ENCODE data around the gene TP63. TPM values are rescaled to one million over a fixed set of nuclear protein-coding genes. Genes with fewer than 3 reads are reported as not detected.

The TP63 gene
- total RNA-seq, 1 experiment from 2014 or later, result 3.6 TPM

DNA sequence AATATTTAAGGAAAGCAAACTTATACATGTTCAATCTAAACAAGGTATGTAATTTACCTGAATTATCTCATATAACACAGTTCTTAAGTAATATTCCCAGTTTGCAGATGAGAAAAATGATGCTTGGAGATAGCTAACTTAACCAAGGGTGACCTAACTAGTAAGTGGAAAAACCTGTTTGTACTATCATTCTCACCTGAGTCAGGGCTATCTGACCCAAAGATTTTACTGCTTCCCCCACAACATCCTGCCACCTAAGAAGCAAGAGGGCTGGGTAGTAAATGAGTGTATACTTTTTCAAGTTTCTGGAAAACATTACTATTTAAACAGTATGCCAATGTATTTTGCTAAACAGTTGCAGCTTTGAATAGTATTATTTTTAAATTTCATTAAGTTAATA, 10.6 kb downstream of the TP63 start:
- no TSS peak for BruUV-seq (replicated peaks)
- Histone ChIP-seq H3K4me2 (no peak overlapping the region), H3K27ac (no peak overlapping the region), H3K36me3 (ENCODE audit: low read depth) (no peaks in the 10 kb centered on the region), H3F3A (ENCODE audit: insufficient read depth, low read depth) (peaks cover 6% of the 10 kb centered on the region; the same call in 1 of the 2 replicates), H3K4me3 (no peak overlapping the region), H2AFZ (no peak overlapping the region), H3K79me2 (ENCODE audit: low read depth) (no peaks in the 10 kb centered on the region), H3K9me3 (ENCODE audit: insufficient read depth, low read depth) (peaks cover 24% of the 10 kb centered on the region; the same call in 1 of the 2 replicates), H3K9me2 (ENCODE audit: insufficient read depth) (no peaks in the 10 kb centered on the region), H3K27me3 (ENCODE audit: insufficient read depth, low read depth) (no peaks in the 10 kb centered on the region), H4K20me1 (ENCODE audit: insufficient read depth) (no peaks in the 10 kb centered on the region), H3K4me1 (replicated peaks; ENCODE audit: insufficient read depth) (peaks cover 17% of the 10 kb centered on the region)
- TF ChIP-seq, protein P1, sequence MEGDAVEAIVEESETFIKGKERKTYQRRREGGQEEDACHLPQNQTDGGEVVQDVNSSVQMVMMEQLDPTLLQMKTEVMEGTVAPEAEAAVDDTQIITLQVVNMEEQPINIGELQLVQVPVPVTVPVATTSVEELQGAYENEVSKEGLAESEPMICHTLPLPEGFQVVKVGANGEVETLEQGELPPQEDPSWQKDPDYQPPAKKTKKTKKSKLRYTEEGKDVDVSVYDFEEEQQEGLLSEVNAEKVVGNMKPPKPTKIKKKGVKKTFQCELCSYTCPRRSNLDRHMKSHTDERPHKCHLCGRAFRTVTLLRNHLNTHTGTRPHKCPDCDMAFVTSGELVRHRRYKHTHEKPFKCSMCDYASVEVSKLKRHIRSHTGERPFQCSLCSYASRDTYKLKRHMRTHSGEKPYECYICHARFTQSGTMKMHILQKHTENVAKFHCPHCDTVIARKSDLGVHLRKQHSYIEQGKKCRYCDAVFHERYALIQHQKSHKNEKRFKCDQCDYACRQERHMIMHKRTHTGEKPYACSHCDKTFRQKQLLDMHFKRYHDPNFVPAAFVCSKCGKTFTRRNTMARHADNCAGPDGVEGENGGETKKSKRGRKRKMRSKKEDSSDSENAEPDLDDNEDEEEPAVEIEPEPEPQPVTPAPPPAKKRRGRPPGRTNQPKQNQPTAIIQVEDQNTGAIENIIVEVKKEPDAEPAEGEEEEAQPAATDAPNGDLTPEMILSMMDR (conservative IDR thresholded peaks at IDR 0.05), result no peak
- TF ChIP-seq EZH2 (IDR thresholded peaks at IDR 0.05; ENCODE audit: low read depth), result no peak
- CTCF ChIA-PET, result no interaction called here
- POLR2A ChIA-PET (ENCODE audit: unreplicated experiment), result no interaction called here
- intact Hi-C loops (cut with micrococcal nuclease; ENCODE audit: unreplicated experiment), result no loop called here
- DNase-seq, result peak in 1 of 2 experiments; percentile 69

DNA sequence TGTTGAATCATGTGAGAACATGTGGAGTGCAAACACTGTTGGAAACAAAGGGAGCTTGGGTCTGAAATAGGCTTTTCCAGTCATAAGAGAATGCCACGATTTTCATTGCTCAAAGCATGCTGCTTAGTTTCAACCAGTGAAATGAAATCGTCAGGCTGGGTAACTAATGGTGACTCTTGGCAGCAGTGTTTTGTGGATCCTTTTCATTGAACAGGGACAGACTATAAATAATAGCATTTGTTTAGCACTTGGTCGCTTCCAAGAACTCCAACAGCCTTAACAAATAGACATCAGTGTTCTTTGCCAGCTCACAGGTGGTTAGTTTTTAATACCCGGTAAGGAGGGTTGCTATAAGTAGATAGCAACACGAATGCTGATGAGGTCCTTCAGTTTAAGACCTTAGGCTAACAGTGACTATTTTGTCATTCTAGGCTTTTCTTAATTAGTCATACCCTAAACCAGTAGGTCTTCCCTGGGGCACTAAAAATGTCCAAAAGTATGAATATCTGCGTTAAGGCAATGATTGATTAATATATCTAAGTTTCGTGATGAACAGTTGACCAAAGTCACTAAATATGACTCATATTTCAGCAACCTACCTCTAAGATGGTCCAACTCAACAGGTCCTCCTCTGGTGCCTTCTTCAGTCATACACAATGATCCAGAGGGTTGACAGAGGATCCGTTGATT, 15.8 kb downstream of the TP63 start:
- Histone ChIP-seq H3K9me3 (ENCODE audit: insufficient read depth, low read depth) (peaks cover 13% of the 10 kb centered on the region; the same call in 1 of the 2 replicates), H3F3A (ENCODE audit: insufficient read depth, low read depth) (peaks cover 1% of the 10 kb centered on the region; the same call in 1 of the 2 replicates), H3K36me3 (ENCODE audit: low read depth) (no peaks in the 10 kb centered on the region), H3K4me3 (no peak overlapping the region), H3K4me1 (replicated peaks; ENCODE audit: insufficient read depth) (peaks cover 6% of the 10 kb centered on the region), H3K79me2 (ENCODE audit: low read depth) (no peaks in the 10 kb centered on the region), H3K4me2 (no peak overlapping the region), H2AFZ (no peak overlapping the region), H3K9me2 (ENCODE audit: insufficient read depth) (no peaks in the 10 kb centered on the region), H3K27ac (no peak overlapping the region), H3K27me3 (ENCODE audit: insufficient read depth, low read depth) (no peaks in the 10 kb centered on the region), H4K20me1 (ENCODE audit: insufficient read depth) (no peaks in the 10 kb centered on the region)
- DNase-seq, result no peak
- no peak for TF ChIP-seq EZH2 (IDR thresholded peaks at IDR 0.05; ENCODE audit: low read depth)
- TF ChIP-seq, protein P1 (conservative IDR thresholded peaks at IDR 0.05), result no peak
- CTCF ChIA-PET, result no interaction called here
- intact Hi-C loops (cut with micrococcal nuclease; ENCODE audit: unreplicated experiment), result no loop called here
- POLR2A ChIA-PET (ENCODE audit: unreplicated experiment), result no interaction called here
- BruUV-seq (replicated peaks), result no TSS peak

DNA sequence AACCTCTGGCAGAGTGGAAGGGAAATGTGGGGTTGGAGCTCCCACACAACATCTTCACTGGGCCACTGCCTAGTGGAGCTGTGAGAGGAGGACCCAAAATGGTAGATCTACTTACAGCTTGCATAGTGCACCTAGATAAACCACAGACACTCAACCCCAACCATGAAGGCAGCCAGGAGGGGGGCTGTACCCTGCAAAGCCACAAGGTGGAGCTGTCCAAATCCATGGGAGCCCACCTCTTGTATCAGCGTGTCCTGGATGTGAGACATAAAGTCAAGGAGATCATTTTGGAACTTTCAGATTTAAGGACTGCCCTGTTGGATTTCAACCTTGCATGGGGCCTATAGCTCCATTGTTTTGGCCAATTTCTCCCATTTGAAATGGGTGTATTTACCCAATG, 20.9 kb downstream of the TP63 start:
- H3K4me2 ChIP-seq, result no peak overlapping the region
- no peak overlapping the region for H3K4me3 ChIP-seq
- H3K9me2 ChIP-seq (ENCODE audit: insufficient read depth), result 0 out of 2 replicates have a peak, but pooled peaks cover 5% of the 10 kb centered on the region
- H3F3A ChIP-seq (ENCODE audit: insufficient read depth, low read depth), result no peaks in the 10 kb centered on the region; the same call in 1 of the 2 replicates
- ChIA-PET POLR2A (ENCODE audit: unreplicated experiment) (no interaction called here), CTCF (no interaction called here)
- no peak for DNase-seq
- H3K79me2 ChIP-seq (ENCODE audit: low read depth), result no peaks in the 10 kb centered on the region
- H2AFZ ChIP-seq, result no peak overlapping the region
- no peaks in the 10 kb centered on the region for H3K4me1 ChIP-seq (replicated peaks; ENCODE audit: insufficient read depth)
- H3K27ac ChIP-seq, result no peak overlapping the region
- H3K9me3 ChIP-seq (ENCODE audit: insufficient read depth, low read depth), result peaks cover 30% of the 10 kb centered on the region
- BruUV-seq (replicated peaks), result no TSS peak
- H3K27me3 ChIP-seq (ENCODE audit: insufficient read depth, low read depth), result no peaks in the 10 kb centered on the region
- no peaks in the 10 kb centered on the region for H3K36me3 ChIP-seq (ENCODE audit: low read depth)
- no peaks in the 10 kb centered on the region for H4K20me1 ChIP-seq (ENCODE audit: insufficient read depth)
- intact Hi-C loops (cut with micrococcal nuclease; ENCODE audit: unreplicated experiment), result no loop called here
- TF ChIP-seq, protein P1 (conservative IDR thresholded peaks at IDR 0.05), result peak; percentile 40
- no peak for TF ChIP-seq EZH2 (IDR thresholded peaks at IDR 0.05; ENCODE audit: low read depth)

All from PC-9 (cell line).